HepG2 (cell line): ENCODE data around the gene TBL3. TPM values are rescaled to one million over a fixed set of nuclear protein-coding genes. Genes with fewer than 3 reads are reported as not detected.

Source experiments
- ARID4A ChIP-seq: sonication (generic); formaldehyde crosslinking; IDR thresholded peaks from 2 replicates; pipeline ENCODE4 v1.5.0; 2020; ENCODE audit warnings: mild to moderate bottlenecking, missing genetic modification reagents, borderline replicate concordance
- ASH2L ChIP-seq: fragments of 300-600, 200-600 bp; sonication (generic); IDR thresholded peaks from 2 replicates; pipeline ENCODE4 v1.7.0; 2017; ENCODE audit warnings: low read depth, mild to moderate bottlenecking, moderate library complexity, mixed read lengths, low read length; ENCODE audit not compliant: insufficient read length
- BRF2 ChIP-seq: sonication (generic); formaldehyde crosslinking; IDR thresholded peaks from 2 replicates; pipeline ENCODE4 v1.8.1; 2022; ENCODE audit warnings: mild to moderate bottlenecking, missing genetic modification reagents
- HNRNPUL1 ChIP-seq: fragments of 200-400 bp; formaldehyde crosslinking; IDR thresholded peaks from 2 replicates; pipeline ENCODE4 v1.6.1; 2017; ENCODE audit warnings: low read depth, mild to moderate bottlenecking, low read length, moderate library complexity
- LCORL ChIP-seq, 2 experiments: fragments of 450-650 bp in 1 of 2; sonication (generic) in 1 of 2; formaldehyde crosslinking in 1 of 2; IDR thresholded peaks; 2 replicates each; pipeline versions ENCODE4 v1.5.0 to v1.6.1; 2017 to 2020; ENCODE audit warnings: antibody characterized with exemption in 1 of 2, missing genetic modification reagents in 1 of 2
- SMARCE1 ChIP-seq: fragments of 450-650 bp; IDR thresholded peaks from 2 replicates; pipeline ENCODE4 v1.6.1; 2017; ENCODE audit warnings: borderline replicate concordance
- SNAPC5 ChIP-seq: sonication (generic); formaldehyde crosslinking; IDR thresholded peaks from 2 replicates; pipeline ENCODE4 v1.8.1; 2023; ENCODE audit warnings: mild to moderate bottlenecking, missing genetic modification reagents, borderline replicate concordance
- SRY ChIP-seq: sonication (generic); formaldehyde crosslinking; IDR thresholded peaks from 2 replicates; pipeline ENCODE4 v1.8.0; 2022; ENCODE audit warnings: mild to moderate bottlenecking, missing genetic modification reagents
- TCF7L2 ChIP-seq: IDR thresholded peaks from 2 replicates; pipeline ENCODE4 v1.6.1; 2011; ENCODE audit warnings: mild to moderate bottlenecking, low read depth, low read length, moderate library complexity
- TMF1 ChIP-seq: sonication (generic); formaldehyde crosslinking; IDR thresholded peaks from 2 replicates; pipeline ENCODE4 v1.8.1; 2022; ENCODE audit warnings: low read depth, missing genetic modification reagents
- TRAFD1 ChIP-seq: sonication (generic); formaldehyde crosslinking; IDR thresholded peaks from 2 replicates; pipeline ENCODE4 v1.5.1; 2020; ENCODE audit warnings: missing genetic modification reagents, mild to moderate bottlenecking, borderline replicate concordance
- YEATS2 ChIP-seq: sonication (generic); formaldehyde crosslinking; IDR thresholded peaks from 2 replicates; pipeline ENCODE4 v1.4.0; 2020; ENCODE audit warnings: missing genetic modification reagents, borderline replicate concordance
- ZBTB43 ChIP-seq: sonication (generic); formaldehyde crosslinking; conservative IDR thresholded peaks from 2 replicates; pipeline ENCODE4 v1.4.0; 2020; ENCODE audit warnings: missing genetic modification reagents
- ZNF337 ChIP-seq: sonication (generic); formaldehyde crosslinking; IDR thresholded peaks from 2 replicates; pipeline ENCODE4 v1.5.1; 2020; ENCODE audit warnings: missing genetic modification reagents, low read depth, mild to moderate bottlenecking, borderline replicate concordance
- ZNF574 ChIP-seq: sonication (generic); formaldehyde crosslinking; IDR thresholded peaks from 2 replicates; pipeline ENCODE4 v1.4.0; 2020; ENCODE audit warnings: missing genetic modification reagents
- ZNF598 ChIP-seq: sonication (generic); formaldehyde crosslinking; IDR thresholded peaks from 2 replicates; pipeline ENCODE4 v1.5.1; 2020; ENCODE audit warnings: mild to moderate bottlenecking, missing genetic modification reagents, borderline replicate concordance
- ZNF792 ChIP-seq: IDR thresholded peaks from 2 replicates; pipeline ENCODE4 v1.6.1; 2016
- polyA plus RNA-seq, 8 experiments: library from polyadenylated mRNA; depleted of rRNA in 3 of 8; stranded (reverse) in 7 of 8; unstranded in 1 of 8; fragments of >200 nt; fragmentation: Illumina TruSeq in 4 of 8; extraction: Trizol in 4 of 8; gene quantifications; 2 replicates each; pipeline versions ENCODE4 v1.2.1 to v1.2.3, GENCODE V29; 2011 to 2016; ENCODE audit warnings: low read depth in 4 of 8, missing spikeins in 1 of 8, mixed read lengths in 1 of 8; ENCODE audit not compliant: insufficient read depth in 1 of 8
- total RNA-seq, 5 experiments: library from RNA; depleted of rRNA; stranded (reverse); fragments of >200 nt; fragmentation: Illumina TruSeq; extraction: Trizol; gene quantifications; 2 replicates each; pipeline ENCODE4 v1.2.3, GENCODE V29; 2016; ENCODE audit warnings: low read depth in 1 of 5

The TBL3 gene
- total and polyA plus RNA-seq, 2 of the 13 experiments (the other 11 are each of a cell fraction or from before 2014, with no cell fraction given) = 16.8 to 38.0 TPM

- TF ChIP-seq ZNF337 (no peak), HNRNPUL1 (no peak), SNAPC5 (CRISPR knock-in tag) (no peak), ZNF598 (no peak), TRAFD1 (no peak), TMF1 (CRISPR knock-in tag) (0 out of 2 replicates have a peak, but pooled peaks have one; percentile 41), LCORL (IDR thresholded peaks at IDR 0.05) (no peak), LCORL (CRISPR knock-in tag; IDR thresholded peaks at IDR 0.05) (no peak), TCF7L2 (no peak), ARID4A (CRISPR knock-in tag) (no peak), ZNF792 (CRISPR knock-in tag) (no peak), BRF2 (CRISPR knock-in tag) (no peak), SRY (CRISPR knock-in tag) (peak; percentile 29; the same call in 1 of the 2 replicates), SMARCE1 (no peak), ZNF574 (no peak), YEATS2 (CRISPR knock-in tag) (no peak; the same call in 1 of the 2 replicates), ASH2L (no peak), ZBTB43 (no peak)
Observed at GRCh38 chr16:1982991-1983543, 11.2 kb downstream of the TBL3 start (continued).
